ENCODE data around the gene HAO2. TPM values are rescaled to one million over a fixed set of nuclear protein-coding genes. Genes with fewer than 3 reads are reported as not detected.

Gene HAO2
- total and polyA plus RNA-seq, 2 donors (not counting 3 experiments of a cell fraction or from before 2014, with no cell fraction given): not detected

DNA sequence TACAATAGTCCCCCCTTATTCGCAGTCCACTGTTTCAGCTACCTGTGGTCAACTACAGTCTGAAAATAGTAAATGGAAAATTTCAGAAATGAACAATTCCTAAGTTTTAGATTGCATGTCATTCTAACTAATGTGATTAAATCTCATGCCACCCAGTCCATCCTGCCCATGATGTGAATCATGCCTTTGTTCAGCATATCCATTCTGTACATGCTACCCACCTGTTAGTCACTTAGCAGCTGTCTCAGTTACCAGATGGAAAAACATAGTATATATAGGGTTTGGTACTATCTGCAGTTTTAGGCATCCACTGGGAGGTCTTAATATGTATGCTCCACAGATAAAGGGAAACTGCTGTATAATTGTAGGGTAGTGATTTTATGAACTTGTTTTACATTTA, 16.6 kb upstream of the HAO2 start:
- TF ChIP-seq POLR2AphosphoS5 (IDR thresholded peaks at IDR 0.05; ENCODE audit: insufficient read depth, low read depth, low read length): no peak
- CTCF ChIA-PET: no interaction called here
- dilution Hi-C loops (cut with MboI; ENCODE audit: extremely low pct_ligation_motif_present, low sequenced_read_pairs): no loop called here

DNA sequence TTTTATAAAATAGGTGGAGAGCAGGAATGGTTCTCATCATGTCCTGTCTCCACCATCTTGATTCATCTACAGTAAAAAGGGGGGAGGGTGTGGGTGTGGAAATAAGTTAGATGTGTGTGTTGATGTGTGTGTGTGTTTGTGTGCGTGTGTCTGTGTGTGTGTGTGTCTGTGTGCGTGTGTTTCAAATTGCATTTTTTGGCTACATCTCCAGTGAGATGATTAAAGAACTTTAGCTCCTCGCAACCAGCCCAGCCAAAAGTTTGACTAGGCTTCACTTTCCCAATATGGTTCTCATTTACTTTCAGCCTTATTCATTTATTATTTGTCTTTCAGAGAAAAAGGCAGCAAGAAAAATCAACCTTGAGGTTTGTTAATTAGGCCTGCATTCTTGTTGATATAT, 14.7 kb upstream of the HAO2 start:
- Histone ChIP-seq H3K4me1 (ENCODE audit: control insufficient read depth, extremely low read depth, insufficient read depth, low read length) (no peaks in the 10 kb centered on the region), H2AFZ (ENCODE audit: low read depth, low read length) (no peak overlapping the region), H3K9me3 (replicated peaks; ENCODE audit: control insufficient read depth, insufficient read depth, low read length) (no peaks in the 10 kb centered on the region), H3K36me3 (ENCODE audit: control insufficient read depth in 2 of 2, extremely low read depth in 1 of 2, insufficient read depth in 2 of 2, low read length in 2 of 2) (no peaks in the 10 kb centered on the region), H3K9ac (replicated peaks; ENCODE audit: extremely low read depth, insufficient read depth, low read length) (no peak overlapping the region), H3K9me1 (replicated peaks; ENCODE audit: control insufficient read depth, extremely low read depth, insufficient read depth, low read length) (no peaks in the 10 kb centered on the region), H4K20me1 (replicated peaks; ENCODE audit: control insufficient read depth, extremely low read depth, insufficient read depth, low read length) (no peaks in the 10 kb centered on the region), H3K4me2 (ENCODE audit: insufficient read depth, low read length) (no peak overlapping the region), H3K4me3 (replicated peaks in 1 of 3; ENCODE audit: insufficient read depth in 1 of 3, low read depth in 1 of 3, low read length in 3 of 3) (no peak overlapping the region), H3K27ac (ENCODE audit: insufficient read depth, low read depth, low read length) (no peak overlapping the region), H3K27me3 (ENCODE audit: control insufficient read depth in 2 of 2, insufficient read depth in 2 of 2, low read length in 2 of 2) (no peaks in the 10 kb centered on the region), H3K79me2 (ENCODE audit: control insufficient read depth, insufficient read depth, low read length) (no peaks in the 10 kb centered on the region)
- TF ChIP-seq GATA2 (IDR thresholded peaks at IDR 0.05; ENCODE audit: insufficient read depth, insufficient read length, low read depth, low read length): no peak
- TF ChIP-seq, protein P1, sequence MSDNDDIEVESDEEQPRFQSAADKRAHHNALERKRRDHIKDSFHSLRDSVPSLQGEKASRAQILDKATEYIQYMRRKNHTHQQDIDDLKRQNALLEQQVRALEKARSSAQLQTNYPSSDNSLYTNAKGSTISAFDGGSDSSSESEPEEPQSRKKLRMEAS (IDR thresholded peaks at IDR 0.05; ENCODE audit: insufficient read depth, insufficient read length): no peak
- TF ChIP-seq EZH2 (IDR thresholded peaks at IDR 0.05; ENCODE audit: borderline replicate concordance, low read depth, low read length, severe bottlenecking): no peak
- TF ChIP-seq, protein P2, sequence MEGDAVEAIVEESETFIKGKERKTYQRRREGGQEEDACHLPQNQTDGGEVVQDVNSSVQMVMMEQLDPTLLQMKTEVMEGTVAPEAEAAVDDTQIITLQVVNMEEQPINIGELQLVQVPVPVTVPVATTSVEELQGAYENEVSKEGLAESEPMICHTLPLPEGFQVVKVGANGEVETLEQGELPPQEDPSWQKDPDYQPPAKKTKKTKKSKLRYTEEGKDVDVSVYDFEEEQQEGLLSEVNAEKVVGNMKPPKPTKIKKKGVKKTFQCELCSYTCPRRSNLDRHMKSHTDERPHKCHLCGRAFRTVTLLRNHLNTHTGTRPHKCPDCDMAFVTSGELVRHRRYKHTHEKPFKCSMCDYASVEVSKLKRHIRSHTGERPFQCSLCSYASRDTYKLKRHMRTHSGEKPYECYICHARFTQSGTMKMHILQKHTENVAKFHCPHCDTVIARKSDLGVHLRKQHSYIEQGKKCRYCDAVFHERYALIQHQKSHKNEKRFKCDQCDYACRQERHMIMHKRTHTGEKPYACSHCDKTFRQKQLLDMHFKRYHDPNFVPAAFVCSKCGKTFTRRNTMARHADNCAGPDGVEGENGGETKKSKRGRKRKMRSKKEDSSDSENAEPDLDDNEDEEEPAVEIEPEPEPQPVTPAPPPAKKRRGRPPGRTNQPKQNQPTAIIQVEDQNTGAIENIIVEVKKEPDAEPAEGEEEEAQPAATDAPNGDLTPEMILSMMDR (IDR thresholded peaks at IDR 0.05; ENCODE audit: extremely low read depth in 1 of 2, insufficient read depth in 1 of 2, low read depth in 1 of 2, low read length in 2 of 2): no peak
- TF ChIP-seq POLR2AphosphoS5 (IDR thresholded peaks at IDR 0.05; ENCODE audit: insufficient read depth, low read depth, low read length): no peak
- TF ChIP-seq POLR2A (IDR thresholded peaks at IDR 0.05; ENCODE audit: low read depth, low read length): no peak
- TF ChIP-seq FOS (IDR thresholded peaks at IDR 0.05; ENCODE audit: borderline replicate concordance, insufficient read depth, low read length): no peak
- no peak for TF ChIP-seq MYC (IDR thresholded peaks at IDR 0.05; ENCODE audit: low read depth, low read length)
- no peak for TF ChIP-seq JUN (IDR thresholded peaks at IDR 0.05; ENCODE audit: borderline replicate concordance, insufficient read depth, insufficient read length, low read depth)
- DNase-seq (ENCODE audit: low read depth, low spot score) (no peak), FAIRE-seq (no peak)
- dilution Hi-C loops (cut with MboI; ENCODE audit: extremely low pct_ligation_motif_present, low sequenced_read_pairs): no loop called here
- intact Hi-C loops (cut with micrococcal nuclease): no loop called here
- ChIA-PET POLR2A (no interaction called here), CTCF (interaction anchor here (1.3 kb wide), 1 partner anchor 79 kb away, joined by 3 read pairs; no protein-coding TSS in a partner anchor)
- no TSS peak for BruUV-seq (replicated peaks)

More for the DNA sequence above, 16.6 kb upstream of the HAO2 start:
- no peaks in the 10 kb centered on the region for H3K4me1 ChIP-seq (ENCODE audit: control insufficient read depth, extremely low read depth, insufficient read depth, low read length)
- no peaks in the 10 kb centered on the region for H4K20me1 ChIP-seq (replicated peaks; ENCODE audit: control insufficient read depth, extremely low read depth, insufficient read depth, low read length)
- intact Hi-C loops (cut with micrococcal nuclease): no loop called here
- H3K9me1 ChIP-seq (replicated peaks; ENCODE audit: control insufficient read depth, extremely low read depth, insufficient read depth, low read length): no peaks in the 10 kb centered on the region
- DNase-seq (ENCODE audit: low read depth, low spot score) (no peak), FAIRE-seq (no peak)
- no peaks in the 10 kb centered on the region for H3K36me3 ChIP-seq (ENCODE audit: control insufficient read depth in 2 of 2, extremely low read depth in 1 of 2, insufficient read depth in 2 of 2, low read length in 2 of 2)
- no TSS peak for BruUV-seq (replicated peaks)
- POLR2A ChIA-PET: no interaction called here
- H3K79me2 ChIP-seq (ENCODE audit: control insufficient read depth, insufficient read depth, low read length): no peaks in the 10 kb centered on the region
- no peak overlapping the region for H3K4me3 ChIP-seq (replicated peaks in 1 of 3; ENCODE audit: insufficient read depth in 1 of 3, low read depth in 1 of 3, low read length in 3 of 3)
- H3K9ac ChIP-seq (replicated peaks; ENCODE audit: extremely low read depth, insufficient read depth, low read length): no peak overlapping the region
- no peaks in the 10 kb centered on the region for H3K9me3 ChIP-seq (replicated peaks; ENCODE audit: control insufficient read depth, insufficient read depth, low read length)
- H3K27me3 ChIP-seq (ENCODE audit: control insufficient read depth in 2 of 2, insufficient read depth in 2 of 2, low read length in 2 of 2): no peaks in the 10 kb centered on the region
- H3K27ac ChIP-seq (ENCODE audit: insufficient read depth, low read depth, low read length): no peak overlapping the region
- H3K4me2 ChIP-seq (ENCODE audit: insufficient read depth, low read length): no peak overlapping the region
- H2AFZ ChIP-seq (ENCODE audit: low read depth, low read length): no peak overlapping the region

Data from endothelial cell of umbilical vein (primary cell).